NCI-H226 (cell line): Measurements from ENCODE around the gene AMOTL1.
"Not testable (repeated sequence)": the region's sequence is repeated elsewhere in the genome, so short reads cannot be mapped to it uniquely, and the experiment has no call there.

Experiments used
- DNase-seq: peaks from one replicate; pipeline ENCODE4 v3.0.0-alpha.2; 2015

Gene AMOTL1

GRCh38 chr11:94770563-94771120 lies 2.5 kb downstream of the AMOTL1 start:
- DNase-seq: no peak

DNA sequence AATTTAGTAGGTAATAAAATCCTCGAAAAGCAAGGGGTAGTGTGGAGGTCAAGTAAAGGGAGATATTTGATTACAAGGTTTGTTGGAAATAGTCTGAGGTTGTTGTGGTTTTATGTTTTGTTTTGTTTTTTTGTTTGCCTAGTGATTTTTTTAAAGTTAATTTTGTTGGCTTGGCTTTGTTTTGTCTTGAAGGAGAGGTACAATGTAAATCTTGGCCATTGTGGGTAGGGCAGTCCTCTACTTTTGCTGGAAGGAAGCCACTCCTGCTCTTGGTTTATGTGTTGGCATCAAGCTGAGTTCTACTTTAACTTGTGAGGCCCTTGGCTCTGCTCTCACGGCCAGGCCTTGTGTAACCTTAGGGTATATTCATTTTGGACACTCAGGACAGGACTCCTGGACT lies 3.2 kb downstream of the AMOTL1 start:
- no peak for DNase-seq

GRCh38 chr11:94771951-94772350 lies 3.8 kb downstream of the AMOTL1 start:
- no peak for DNase-seq

GRCh38 chr11:94773842-94774241 lies 5.7 kb downstream of the AMOTL1 start:
- no peak for DNase-seq

DNA sequence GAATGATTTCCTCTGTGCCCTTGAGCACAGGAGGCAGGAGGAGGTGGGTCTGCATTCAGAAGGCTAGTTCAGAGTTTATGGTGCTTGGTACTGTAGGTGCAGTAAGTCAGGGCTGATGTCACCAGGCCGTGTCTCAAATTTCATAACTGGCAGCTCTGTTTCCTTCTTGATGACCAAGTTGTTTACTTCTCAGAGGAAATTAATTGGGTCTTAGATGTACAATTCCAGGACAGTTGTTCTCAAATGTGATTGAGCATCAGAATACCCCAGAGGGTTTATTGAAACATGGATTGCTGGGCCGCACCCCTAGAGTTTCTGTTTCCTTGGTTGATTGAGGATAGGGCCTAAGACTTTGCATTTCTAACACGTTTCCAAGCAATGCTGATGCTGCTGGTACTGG lies 6.2 kb downstream of the AMOTL1 start:
- no peak for DNase-seq

- no peak for DNase-seq
Measured at GRCh38 chr11:94775567-94776327, 7.6 kb downstream of the AMOTL1 start.

- DNase-seq: peak; percentile 46
Measured at GRCh38 chr11:94776351-94777321, 8.5 kb downstream of the AMOTL1 start.

DNA sequence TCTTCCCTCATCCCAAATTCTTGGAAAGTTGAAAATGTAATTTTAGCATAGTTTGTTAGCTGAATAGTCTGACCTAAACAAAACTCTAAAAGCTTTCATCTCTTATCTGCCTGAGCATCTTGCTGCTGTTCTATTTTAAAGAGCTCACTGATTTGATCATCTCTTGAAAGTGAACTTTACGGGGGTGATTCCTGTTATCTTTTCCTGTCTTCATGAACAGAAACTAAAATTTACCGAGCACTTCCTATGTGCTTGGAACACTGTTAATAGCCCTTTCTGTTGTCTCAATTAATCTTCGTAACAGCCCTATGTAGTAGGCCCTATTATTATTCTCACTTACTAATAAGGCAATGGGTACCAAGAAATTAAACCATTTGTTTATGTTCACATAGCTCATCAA lies 12.3 kb downstream of the AMOTL1 start:
- DNase-seq: no peak

- DNase-seq: no peak
Measured at GRCh38 chr11:94781837-94782236, 13.7 kb downstream of the AMOTL1 start.

DNA sequence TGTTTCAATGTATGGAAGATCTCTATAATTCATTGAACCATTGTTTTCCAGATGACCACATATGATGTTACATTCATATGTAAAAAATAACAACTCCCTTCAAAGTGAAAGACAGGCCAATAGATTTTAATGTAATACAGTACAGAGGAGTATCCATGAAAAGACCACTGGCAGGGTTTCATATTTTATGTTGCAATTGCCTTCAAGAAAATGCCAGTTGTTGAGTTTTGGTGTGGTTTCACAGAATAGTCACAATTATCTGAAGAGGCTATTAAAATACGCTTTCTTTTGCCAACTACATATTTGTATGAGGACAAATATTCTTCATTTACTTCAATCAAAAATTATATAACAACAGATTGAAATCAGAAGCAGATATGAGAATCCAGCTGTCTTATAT lies 14.3 kb downstream of the AMOTL1 start:
- no peak for DNase-seq

GRCh38 chr11:94784884-94785283 lies 16.7 kb downstream of the AMOTL1 start:
- no peak for DNase-seq

DNA sequence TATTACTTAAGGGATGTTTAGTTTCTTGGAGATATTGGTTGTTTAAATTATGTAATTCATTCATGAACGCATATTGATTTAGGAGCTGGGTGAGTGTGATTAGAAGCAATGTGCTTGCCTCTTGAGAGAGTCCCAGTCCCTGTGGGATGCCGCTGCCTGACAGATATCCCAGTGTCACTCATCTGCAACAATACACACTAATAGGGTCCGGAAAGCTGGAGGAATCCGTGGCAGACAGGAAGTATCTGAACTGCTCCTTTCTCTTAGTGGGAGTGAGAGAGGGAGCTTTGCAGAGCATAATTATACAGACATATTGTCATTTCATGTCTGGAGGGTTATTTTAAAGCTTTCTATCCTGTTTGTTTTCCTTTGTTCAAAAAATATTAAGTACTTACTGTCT lies 17.4 kb downstream of the AMOTL1 start:
- no peak for DNase-seq

DNA sequence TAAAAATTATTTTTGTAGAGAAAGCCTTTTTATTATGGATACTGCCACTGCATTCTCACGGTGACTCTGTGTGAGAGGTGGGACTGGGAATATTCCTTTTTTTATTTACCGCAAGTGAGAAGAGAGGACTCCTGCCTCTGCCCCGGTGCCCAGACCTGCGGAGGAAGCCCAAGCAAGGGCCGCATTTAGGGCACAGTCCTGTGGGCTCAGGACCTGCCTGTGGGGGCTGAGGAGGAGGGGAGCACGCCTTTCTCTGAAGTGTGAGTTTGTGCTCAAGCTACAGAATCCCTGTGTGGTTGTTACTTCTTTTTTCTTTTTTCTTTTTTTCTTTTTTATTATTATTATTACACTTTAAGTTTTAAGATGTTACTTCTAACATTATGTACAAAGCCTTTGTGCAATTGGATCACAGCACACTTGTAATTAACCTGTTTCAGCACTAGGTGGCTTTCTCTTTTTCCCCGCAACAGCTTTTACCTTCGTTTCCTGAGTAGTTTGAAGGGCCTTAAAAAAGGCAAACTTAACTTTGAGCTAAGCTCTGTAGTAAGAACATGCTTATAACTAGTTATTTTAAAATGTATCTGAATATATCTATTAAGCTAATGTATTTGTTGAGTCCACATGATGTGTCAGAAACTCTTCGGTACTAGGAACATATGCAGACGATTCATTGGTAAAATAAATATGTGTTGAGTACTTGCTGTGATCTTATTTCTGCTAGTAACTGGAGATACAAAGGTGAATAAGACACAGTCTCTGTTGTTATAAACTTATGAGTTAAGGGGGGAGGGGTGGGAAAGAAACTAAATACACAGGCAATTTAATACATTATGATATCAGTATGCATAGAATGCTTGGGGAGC lies 18.3 kb downstream of the AMOTL1 start:
- DNase-seq: no peak

DNA sequence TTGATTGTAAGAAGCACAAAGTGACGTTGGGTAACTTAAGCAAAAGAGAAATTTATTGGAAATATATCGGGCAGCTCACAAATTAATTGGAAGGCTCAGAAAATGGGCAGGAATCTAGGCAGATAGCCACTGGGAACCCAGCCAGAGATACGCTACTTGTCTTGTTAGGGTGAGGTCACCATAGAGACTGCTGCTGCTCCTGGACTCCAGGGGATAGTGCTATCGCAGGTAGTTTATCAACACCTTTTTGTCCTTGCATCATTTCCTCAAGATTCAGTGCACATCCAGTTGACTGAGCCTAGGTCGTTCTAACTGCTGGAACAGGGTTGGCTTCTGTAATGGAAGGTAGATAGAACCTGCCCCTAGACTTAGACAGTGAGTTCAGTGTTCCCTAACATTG lies 19.6 kb downstream of the AMOTL1 start:
- peak; percentile 26 for DNase-seq

DNA sequence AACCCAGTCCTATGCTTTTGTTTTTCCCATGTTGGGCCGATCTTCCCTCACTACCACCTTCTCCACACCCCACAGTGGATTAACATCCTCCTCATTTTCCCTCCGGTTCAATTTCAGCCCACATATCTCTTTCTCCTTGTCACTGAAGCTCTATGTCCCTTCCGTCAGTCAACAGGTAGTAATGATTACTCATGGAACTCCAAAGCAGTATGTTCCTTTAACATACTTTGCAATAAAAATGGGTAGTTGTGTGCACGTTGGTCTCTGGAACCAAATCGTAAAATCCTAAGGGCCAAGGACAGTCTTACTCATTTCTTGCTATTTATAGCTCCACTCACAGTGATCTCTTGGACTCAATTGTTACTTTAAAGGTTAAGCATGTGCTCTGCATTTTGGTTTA lies 20.2 kb downstream of the AMOTL1 start:
- DNase-seq: no peak

GRCh38 chr11:94790197-94790596 lies 22.0 kb downstream of the AMOTL1 start:
- DNase-seq: no peak

- DNase-seq: no peak
Measured at GRCh38 chr11:94790661-94791180, 22.6 kb downstream of the AMOTL1 start.

- peak; percentile 74 for DNase-seq
Measured at GRCh38 chr11:94791216-94791889, 23.2 kb downstream of the AMOTL1 start.

DNA sequence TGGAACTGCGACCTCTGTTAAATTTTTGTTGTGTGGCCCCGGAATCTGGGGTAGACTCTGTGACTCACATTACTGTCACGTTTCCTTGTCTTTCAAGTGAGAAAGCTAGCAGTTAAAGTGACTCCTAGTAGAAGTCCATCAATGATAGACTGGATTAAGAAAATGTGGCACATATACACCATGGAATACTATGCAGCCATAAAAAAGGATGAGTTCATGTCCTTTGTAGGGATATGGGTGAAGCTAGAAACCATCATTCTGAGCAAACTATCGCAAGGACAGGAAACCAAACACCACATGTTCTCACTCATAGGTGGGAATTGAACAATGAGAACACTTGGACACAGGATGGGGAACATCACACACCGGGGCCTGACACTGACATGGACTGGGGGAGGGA lies 23.8 kb downstream of the AMOTL1 start:
- not testable (repeated sequence) for DNase-seq

DNA sequence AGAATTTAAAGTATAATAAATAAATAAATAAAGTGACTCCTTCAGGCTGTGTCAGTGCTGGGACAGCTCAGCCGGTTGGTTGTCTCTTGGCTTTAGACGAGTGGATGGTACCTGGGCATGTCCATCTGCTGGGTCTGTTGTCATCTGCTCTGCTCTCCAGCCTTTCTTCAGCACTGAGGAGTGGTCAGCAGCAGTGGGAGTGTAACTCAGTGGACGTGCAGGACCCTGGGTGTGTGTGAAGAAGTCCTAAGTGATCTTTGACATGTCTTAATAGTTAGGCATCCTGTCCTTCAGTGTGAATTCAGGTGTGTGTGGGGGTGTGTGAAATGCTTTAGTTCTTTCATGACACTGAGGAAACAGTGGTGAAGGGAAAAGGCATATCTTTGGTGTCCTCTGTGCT lies 24.3 kb downstream of the AMOTL1 start:
- DNase-seq: no peak

DNA sequence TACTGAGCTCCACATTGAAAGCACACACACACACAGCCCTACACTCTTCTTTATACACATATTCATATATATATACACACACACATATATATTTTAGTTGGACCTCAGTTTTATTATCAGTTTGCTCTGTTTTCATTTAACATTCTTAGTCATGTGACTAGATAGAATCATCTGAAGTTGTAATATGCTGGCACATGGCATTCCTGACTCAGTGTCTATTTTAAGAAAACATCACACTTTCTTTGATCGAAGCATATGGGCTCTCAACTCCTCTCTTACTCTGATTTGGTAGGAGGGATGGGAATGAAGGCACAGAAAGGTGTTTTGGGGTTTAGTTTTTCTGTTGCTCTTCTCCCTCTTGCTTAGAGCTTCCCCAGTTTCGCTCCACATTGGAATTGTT lies 24.8 kb downstream of the AMOTL1 start:
- no peak for DNase-seq

GRCh38 chr11:94793822-94794221 lies 25.7 kb downstream of the AMOTL1 start:
- peak; percentile 27 for DNase-seq
